GM19467 (cell line): ENCODE data around the gene MAK.
"Not testable (repeated sequence)": the region's sequence is repeated elsewhere in the genome, so short reads cannot be mapped to it uniquely, and the experiment has no call there.

Source experiments
- ATAC-seq: cut with Tn5 transposase; IDR thresholded peaks from one replicate; pipeline ENCODE4 v1.9.1; 2021; ENCODE audit warnings: mild to moderate bottlenecking, moderate library complexity; ENCODE audit not compliant: unreplicated experiment

Gene MAK

GRCh38 chr6:10792101-10792500, 46.2 kb downstream of the MAK start:
- ATAC-seq = no peak

- ATAC-seq = no peak
Observed at GRCh38 chr6:10791673-10792072, 46.7 kb downstream of the MAK start.

- ATAC-seq = no peak
Observed at GRCh38 chr6:10779076-10779475, 59.3 kb downstream of the MAK start.

GRCh38 chr6:10778230-10778629, 60.1 kb downstream of the MAK start:
- no peak for ATAC-seq

GRCh38 chr6:10771371-10771894, 66.9 kb downstream of the MAK start:
- ATAC-seq = no peak

- no peak for ATAC-seq
Observed at GRCh38 chr6:10769419-10769818, 68.9 kb downstream of the MAK start.

GRCh38 chr6:10763006-10763405, 75.3 kb downstream of the MAK start:
- no peak for ATAC-seq

GRCh38 chr6:10759884-10760329, 78.4 kb downstream of the MAK start:
- no peak for ATAC-seq

- ATAC-seq = no peak
Observed at GRCh38 chr6:10759312-10759839, 79.0 kb downstream of the MAK start.

GRCh38 chr6:10756085-10756484, 82.3 kb downstream of the MAK start:
- ATAC-seq = no peak

GRCh38 chr6:10751757-10752156, 86.6 kb downstream of the MAK start:
- not testable (repeated sequence) for ATAC-seq

- not testable (repeated sequence) for ATAC-seq
Observed at GRCh38 chr6:10750568-10750967, 87.8 kb downstream of the MAK start.

GRCh38 chr6:10749734-10750133, 88.6 kb downstream of the MAK start:
- ATAC-seq = no peak

- ATAC-seq = peak; percentile 91
Observed at GRCh38 chr6:10747251-10747972, 90.9 kb downstream of the MAK start, which contains the start of gene TMEM14B. Gene TMEM14B (plus strand): TSS chr6:10747805. CDS start chr6:10749246, 1,441 bp downstream.

- no peak for ATAC-seq
Observed at GRCh38 chr6:10746915-10747250, 91.5 kb downstream of the MAK start.

GRCh38 chr6:10745116-10745515, 93.2 kb downstream of the MAK start:
- ATAC-seq = no peak

GRCh38 chr6:10743515-10743914, 94.8 kb downstream of the MAK start:
- no peak for ATAC-seq

- ATAC-seq = no peak
Observed at GRCh38 chr6:10742251-10742650, 96.1 kb downstream of the MAK start.

GRCh38 chr6:10741643-10742042, 96.7 kb downstream of the MAK start:
- not testable (repeated sequence) for ATAC-seq

GRCh38 chr6:10740061-10740460, 98.3 kb downstream of the MAK start:
- no peak for ATAC-seq

GRCh38 chr6:10736731-10737130, 101.6 kb downstream of the MAK start:
- ATAC-seq = no peak

GRCh38 chr6:10733863-10734262, 104.5 kb downstream of the MAK start:
- ATAC-seq = no peak
